Activated T-cell treated with anti-CD3 and anti-CD28 coated beads, Interleukin-2, amount 50 U/mL, for 48 hours (primary cell): ENCODE measurements around the gene DPP6.

Experiments used
- DNase-seq, 2 experiments: peaks; one replicate each; pipeline ENCODE4 v3.0.0-alpha.2; 2020

Gene DPP6

DNA sequence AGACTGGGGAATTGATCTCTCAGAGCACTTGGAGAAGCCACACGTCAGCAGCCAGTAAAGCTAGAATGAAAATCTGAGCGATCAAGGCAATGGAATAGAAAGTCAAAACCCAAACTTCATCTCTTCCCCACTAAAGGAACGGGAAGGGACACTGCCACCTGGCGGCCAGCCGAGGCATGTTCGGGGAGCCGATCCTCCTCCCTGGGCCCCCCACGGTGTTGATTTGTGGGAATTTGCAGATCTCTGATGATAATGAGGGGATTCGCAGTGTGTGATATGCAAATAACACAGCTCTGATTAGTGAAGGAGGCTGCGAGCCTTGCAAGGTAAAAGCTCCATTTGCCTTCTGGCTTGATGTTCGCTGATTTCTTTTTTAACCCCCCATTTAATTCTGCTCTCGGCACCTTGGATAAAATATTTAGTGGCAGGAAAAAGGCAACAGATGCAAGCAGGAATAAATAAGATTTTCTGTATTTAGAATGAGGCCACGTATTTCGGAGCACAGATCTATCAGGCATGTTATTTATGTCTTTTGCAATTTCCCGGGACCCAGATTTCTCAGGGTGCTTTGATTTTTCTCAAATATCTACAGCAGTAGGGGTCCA lies 692.2 kb downstream of the DPP6 start:
- DNase-seq, result peak; percentile 51 to 57

DNA sequence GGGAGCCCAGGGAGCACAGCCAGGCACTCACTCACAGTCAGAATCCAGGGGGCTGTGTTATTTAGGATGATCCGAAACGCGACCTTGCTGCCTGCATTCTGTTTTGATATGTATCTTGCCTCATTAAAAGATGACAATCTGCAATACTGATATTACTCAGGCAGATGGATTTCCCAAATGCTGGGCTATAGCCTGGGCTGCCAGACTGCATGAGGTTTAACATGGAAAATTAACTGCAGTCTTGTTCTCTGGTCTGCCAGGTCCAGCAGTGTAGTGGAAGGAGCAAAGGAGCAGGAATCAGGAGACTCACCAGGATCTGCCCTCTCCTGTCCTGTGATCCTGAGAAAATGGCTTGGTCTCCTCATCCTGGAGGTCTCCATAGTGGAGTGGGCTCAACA lies 692.7 kb downstream of the DPP6 start:
- no peak for DNase-seq

DNA sequence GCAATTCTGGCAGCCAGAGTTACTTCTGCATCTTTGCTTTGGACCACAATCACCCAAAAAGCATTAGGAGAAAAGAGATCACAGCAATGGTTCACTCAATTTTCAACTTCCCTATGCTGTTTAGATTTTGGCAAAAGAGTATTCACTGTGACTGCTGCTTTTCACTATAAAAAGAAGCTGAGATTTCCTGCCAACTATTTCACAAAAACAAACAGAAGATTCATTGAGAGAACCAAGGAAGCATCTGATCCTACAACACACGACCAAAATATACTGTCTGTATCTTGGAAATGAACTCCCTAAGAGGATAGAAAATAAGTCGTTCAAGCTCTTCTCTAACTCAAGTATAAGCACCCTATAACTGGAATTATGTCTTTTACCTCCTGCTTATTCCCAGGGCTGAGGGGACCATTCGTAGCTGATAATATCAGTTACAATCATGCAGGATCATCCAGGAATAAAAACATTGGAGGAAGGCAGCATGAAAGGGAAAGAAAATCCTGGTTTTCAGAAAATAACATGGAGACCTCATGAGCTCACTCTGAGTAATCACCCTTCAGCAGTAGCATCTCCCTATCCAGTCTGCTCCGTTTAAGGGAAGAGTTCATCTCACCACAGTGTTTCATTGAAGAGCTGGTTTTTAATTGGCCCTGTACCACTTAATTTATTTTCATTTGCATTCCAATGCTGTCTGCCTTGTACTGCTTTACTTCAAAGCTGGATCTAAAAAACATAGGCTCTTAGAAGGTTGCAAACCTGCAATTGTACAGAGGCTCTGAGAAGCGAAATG lies 694.6 kb downstream of the DPP6 start:
- DNase-seq, result no peak

DNA sequence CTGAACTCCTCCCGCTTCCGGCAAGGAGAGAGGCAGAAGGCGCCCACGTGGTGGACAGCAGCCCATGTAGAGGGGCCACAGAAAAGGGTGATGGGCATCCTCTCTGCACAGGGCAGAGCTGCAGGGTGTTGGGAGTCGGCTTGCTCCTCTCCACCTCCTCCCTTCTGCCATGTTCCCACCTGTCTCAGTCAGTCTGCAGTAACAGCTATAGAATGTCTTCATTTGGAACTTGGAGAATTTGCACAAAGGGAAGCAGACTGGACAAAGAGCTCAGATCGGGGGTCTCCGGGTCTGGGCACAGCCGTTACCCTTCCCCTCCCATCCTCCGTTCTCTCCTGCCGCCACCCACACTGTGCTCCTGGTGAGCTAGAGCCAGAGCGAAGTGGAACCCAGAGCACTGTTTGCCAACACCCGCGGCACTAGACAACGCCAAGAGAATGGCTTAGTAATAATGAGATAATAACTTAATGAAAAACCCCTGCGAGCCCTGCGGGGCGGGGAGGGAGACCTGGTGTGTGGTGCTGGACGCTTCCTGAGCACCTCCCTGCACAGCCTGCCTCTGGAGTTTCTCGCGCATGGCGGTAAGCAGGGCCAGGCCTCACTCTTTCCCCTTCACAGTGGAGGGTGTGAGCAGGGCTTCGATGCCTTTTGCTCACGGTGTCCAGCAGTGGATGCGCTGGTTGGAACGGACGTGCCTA lies 696.0 kb downstream of the DPP6 start:
- DNase-seq, result no peak

DNA sequence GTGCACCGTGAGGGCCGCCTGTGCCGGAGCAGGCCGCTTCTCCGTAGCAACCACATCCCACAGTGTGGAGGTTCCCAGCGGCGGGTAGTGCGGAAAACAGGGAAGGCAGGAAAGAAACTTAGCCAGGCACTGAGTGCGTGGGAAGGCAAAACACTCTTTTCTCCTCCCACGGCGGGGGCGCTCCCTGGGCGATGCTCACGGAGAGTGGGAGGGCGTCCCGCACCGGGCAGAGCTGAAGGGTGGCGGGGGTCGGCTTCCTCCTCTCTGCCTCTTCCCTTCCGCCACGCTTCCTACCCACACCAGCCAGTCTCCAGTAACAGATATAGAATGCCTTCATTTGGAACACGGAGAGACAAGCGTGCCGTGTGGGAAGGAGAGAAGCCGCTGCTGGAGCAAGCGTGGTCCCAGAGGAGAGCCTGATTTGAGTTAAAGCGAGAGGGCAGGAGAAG lies 698.2 kb downstream of the DPP6 start:
- no peak for DNase-seq

DNA sequence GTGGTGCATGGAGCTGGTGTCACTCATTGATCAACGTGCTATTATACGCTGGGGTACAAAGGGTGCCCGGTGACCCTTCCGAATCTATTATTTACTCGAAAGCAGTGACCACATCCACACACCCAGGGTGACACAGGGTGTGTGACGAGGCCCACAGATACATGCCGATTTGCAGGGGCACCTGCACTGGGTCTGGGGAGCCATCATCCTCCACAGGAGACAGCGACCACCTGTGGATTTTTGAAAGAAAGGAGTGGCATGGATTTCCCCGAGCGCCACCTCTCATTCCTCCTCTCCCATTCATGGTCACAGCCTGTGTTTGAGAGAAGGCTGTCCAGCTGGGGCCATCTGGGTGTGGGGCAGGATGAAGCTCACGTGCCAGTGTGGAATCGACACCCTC lies 701.0 kb downstream of the DPP6 start:
- no peak for DNase-seq

DNA sequence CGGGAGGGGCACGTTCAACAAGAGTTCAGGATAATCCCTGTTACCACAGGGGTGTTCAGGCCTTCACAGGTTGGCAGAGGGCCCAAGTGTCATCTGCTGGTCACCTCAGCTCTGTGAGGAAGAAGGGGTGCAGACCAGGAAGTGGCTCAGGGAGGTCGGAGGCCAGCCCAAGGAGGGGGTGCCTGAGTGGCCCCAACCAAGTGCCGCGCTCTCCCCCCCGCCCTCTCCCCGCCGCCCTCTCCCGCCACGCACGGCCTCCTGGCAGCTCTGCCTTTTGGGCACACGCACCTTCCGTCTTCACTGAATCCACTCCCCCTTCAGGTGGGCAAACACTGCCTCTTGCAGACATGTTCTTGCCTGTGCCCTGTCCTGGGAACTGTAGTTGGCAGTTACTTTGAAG lies 705.6 kb downstream of the DPP6 start:
- DNase-seq, result no peak

DNA sequence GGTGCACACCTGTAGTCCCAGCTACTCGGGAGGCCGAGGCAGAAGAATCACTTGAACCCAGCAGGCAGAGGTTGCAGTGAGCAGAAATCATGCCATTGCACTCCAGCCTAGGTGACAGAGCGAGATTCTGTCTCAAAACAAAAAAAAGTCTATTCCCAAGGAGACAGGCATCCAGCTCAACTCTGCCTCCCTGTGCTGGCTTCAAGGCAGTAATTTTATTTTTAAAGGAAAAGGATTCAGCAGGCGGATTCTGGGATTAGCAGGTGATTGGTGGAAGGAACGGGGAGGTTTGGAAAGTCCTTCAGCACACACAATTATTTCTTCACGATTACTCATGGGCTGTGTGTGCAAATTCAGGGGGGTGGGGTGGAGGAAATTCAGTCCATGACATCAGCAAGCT lies 707.8 kb downstream of the DPP6 start:
- DNase-seq, result no peak

DNA sequence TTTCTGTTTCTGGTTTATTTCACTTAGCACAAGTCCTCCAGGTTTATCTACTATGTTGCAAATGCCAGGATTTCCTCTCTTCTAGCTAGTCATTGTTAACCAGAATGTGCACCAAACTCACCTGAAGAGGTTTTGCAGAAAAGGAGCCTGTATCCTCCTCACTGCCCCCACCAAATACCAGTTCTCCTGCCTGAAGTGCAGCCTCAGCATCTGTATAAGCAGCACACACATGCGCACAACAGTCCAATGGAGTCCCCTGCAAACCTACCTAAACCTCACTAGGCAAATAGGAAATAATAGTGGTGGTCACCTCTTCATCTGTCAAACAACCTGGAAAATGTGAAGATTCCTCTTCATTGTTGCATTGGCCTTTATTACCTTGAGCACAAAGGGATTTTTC lies 712.9 kb downstream of the DPP6 start:
- DNase-seq, result no peak

DNA sequence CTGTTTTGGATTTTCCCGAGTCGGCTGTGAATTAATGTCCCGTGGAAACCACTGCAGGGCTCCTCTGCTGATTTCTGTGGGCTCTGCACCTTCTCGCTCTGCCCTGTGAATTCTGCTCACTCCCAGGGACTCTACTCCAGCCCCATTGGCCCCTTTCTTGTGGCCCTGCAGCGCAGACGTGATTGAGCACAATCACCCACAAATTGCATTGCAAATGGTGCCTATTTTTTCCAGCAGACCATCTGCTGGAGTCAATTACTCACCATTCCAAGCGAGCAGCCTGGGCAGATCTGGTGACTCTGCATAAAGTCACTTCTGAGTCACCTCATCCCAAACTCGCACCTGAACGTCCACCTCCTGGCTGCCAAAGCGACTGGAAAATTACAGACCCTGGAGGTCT lies 714.9 kb downstream of the DPP6 start:
- no peak for DNase-seq

DNA sequence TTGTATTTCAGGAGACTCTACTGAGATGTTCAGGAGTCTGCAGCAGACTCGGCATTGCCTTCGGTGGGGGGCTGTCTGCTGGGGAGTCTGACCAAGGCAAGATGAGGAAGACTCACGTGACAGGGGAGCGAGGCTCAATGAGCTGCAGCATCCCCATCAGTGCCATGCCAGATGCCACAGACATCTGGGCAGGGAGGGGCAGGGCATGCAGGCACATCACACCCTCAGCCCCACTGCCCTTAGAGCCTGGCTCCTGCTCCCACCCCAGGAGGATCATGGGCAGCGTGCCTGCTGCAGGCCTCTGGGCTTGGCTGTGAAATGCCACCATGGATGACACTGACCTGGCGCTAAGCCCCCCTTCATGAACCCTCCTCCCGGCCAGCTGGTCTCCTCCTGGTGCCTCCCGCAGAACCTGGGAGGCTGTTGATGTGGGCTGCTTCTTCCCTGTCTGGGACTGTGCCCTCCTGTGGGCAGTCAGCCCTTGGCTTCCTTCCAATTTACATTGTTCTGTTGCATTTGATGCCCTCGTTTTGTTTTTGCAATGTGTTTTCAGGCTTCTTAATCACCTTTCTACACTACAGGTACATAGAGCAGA lies 715.7 kb downstream of the DPP6 start:
- no peak for DNase-seq

DNA sequence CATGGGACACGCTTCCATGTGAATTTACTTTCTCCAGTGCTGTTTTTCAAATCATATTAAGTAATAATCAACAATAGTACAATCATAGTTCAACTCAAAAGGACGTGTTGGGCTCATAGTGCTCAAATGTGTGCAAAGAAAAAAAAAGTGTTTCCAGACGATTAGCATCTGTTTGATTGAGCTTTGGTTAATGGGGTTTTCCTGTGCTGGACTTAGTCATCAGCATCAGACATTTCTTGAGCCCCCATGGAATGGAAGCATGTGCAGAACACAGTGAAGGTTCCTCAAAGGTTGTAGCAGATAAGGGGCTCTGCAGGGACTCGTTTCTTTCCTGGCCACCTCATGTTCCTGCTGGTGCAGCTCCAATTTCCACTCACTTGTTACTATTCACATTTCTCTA lies 716.8 kb downstream of the DPP6 start:
- DNase-seq, result no peak

DNA sequence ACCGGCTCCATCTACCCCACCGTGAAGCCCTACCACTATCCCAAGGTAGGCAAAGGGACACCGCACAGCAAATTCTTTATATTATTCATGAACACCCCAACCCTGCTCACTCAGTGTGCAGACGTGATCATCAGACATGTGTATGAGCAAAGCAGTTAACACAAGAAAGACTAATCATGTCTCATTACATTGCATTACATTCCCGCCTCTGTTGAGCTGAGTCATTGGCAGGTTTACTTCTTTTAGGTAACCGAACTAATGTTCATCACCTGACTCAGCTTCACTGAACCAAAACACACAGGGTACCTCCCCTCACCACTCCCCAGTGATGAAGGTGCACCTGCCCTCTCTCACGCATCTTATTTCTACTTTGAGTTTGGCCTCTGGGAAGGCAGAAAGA lies 717.3 kb downstream of the DPP6 start:
- DNase-seq, result no peak

DNA sequence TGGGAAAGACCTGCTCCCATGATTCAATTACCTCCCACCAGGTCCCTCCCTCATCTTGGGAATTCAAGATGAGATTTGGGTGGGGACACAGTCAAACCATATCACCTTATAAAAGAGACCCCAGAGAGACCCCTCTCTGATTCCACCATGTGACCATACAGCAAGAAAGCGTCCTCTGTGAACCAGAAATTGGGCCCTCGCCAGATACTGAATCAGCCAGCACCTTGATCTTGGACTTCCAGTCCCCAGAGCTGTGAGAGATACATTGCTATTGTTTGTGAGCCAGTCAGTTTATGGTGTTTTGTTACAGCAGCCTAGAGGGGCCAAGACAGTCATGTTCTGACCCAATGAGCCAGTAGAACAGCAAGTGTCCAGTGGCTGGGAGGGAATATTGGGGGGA lies 718.2 kb downstream of the DPP6 start:
- DNase-seq, result no peak

DNA sequence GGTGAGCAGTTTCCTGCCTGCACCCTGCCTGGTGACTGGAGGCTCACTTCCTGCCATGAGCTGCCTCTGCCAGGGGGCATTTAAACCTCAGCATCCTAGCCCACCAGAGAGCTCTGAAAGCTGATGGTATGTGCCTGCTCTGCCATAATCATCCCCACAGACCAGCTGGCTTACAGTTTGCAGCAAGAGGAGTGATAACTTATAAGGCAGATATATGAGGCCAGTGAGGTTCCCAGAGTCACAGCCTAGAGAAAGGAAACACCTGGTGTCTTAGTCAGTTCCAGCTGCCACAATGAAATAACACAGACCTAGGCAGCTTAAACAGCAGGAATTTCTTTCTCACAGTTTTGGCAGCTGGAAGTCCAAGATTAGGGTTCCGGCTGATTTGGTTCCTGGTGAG lies 718.8 kb downstream of the DPP6 start:
- no peak for DNase-seq

DNA sequence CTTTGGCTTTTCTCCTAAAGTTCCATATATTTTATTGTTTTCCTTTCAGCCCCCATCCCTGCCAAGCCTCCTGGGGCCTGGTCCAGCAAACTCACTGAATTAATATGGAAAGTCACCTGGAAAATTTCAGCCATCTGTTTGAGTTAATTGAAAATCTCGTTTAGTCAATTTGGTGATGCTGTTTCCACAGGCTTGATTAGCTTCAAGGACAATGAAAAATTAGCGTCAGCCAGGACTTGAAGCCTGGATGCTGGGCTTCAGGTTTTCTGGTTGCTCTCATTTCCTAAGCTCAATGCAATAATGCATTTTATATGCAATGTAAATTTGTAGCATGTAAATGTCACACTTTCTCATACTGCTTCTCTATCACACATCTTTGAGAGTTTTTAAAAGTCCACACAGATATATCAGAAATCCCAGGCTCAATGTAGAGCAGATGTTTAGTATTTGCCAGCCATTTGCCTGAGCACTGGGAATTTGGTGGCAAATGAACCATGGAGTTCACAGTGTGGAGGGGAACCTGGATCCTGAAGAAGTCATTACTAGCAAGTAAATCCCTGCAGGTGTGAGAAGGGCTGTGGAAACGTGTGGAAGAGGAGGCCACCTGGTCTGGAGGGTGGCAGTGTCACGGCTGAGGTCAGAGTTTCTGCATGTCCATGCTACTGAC lies 722.2 kb downstream of the DPP6 start:
- no peak for DNase-seq

DNA sequence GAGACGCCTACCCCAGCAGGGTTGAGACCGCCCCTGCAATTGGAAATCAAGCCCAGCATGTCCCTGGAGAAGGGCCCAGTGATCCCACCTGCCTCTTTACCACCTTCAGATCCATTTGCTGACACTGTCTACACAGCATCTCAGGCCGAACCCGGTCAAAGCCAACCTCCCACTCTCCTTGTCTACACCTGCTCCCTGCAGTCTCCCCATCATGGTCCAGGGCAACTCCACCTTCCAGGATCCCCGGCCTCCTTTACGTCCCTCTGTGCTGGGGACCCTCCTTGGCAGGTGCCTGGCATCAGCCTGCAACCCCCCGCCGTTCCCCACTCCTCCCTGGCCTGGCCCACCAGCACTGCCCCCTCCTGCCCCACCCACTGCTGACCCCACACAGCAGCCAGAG lies 723.5 kb downstream of the DPP6 start:
- no peak for DNase-seq

DNA sequence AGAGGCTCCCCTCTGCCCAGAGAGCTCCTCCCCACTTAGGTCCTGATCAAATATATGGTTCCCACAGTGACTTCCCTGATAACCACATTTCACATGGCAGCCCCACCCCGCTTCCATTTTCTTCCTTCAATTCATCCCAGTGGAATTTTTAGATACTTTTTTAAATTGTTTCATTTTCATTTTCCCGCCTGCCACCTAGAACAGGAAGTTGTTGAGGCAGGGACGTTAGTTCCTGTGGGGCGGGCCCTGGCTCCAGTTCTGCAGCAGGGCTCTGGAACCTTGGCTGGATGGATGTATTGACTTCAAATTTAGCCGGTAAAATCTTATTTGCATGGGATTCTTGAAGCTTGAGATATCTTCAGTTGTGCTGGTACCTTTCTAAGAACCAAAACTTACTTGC lies 724.2 kb downstream of the DPP6 start:
- DNase-seq, result no peak

DNA sequence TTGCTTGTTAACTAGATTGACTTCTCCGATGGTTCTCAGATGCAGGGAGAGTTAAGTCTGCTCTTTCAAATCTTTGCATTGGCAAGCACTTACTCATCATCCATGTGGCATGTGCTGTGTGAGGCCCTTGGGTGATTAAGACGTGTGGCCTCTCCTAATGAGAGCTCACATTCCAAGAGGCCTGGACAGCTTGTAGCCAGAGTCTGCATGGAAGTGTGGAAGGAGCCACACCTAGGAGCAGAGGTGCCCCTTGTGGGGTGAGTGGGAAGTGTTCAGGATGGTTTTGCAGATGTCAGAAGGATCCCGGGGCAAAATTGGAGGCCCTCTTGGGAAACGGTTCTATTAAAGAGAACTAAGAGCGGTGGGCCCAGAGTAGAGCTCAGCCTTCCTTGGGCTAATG lies 724.8 kb downstream of the DPP6 start:
- no peak for DNase-seq

DNA sequence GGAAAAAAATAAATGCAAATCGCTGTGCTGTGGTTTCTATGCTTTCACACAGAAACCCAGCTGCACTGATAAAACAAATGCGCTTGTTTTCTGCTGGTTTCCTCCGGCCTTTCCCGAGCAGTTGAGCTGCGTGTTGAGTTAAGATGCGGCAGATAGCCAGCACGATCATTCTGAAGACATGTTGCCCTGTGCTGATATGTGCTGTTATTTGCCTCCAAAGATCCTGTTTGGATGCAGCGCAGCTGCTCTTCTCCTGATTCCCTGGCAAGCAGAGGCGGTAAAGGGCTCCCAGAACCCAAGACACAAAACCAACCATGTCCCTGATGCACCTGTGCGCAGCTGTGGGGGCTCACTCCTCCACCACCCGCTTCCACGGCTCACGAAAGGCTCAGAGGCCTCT lies 725.3 kb downstream of the DPP6 start:
- DNase-seq, result no peak

DNA sequence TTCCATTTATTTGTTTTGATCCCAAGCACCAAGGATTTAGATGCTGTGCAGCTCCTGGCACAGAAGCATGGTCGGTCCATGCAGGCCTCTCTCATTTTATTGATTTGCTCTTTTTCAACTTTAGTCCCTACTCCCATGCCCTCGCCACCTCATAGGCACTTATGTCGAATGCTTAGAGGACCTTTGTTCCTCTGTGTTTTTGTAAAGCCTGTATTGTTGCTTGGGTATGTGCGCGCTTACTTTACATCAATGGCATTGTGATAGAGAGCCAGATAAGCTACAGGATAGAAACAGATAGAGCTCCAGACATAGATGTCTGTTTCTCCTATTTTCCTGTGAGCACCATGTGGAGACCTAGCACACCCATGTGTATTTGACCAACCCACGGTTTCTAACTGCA lies 725.7 kb downstream of the DPP6 start:
- no peak for DNase-seq

DNA sequence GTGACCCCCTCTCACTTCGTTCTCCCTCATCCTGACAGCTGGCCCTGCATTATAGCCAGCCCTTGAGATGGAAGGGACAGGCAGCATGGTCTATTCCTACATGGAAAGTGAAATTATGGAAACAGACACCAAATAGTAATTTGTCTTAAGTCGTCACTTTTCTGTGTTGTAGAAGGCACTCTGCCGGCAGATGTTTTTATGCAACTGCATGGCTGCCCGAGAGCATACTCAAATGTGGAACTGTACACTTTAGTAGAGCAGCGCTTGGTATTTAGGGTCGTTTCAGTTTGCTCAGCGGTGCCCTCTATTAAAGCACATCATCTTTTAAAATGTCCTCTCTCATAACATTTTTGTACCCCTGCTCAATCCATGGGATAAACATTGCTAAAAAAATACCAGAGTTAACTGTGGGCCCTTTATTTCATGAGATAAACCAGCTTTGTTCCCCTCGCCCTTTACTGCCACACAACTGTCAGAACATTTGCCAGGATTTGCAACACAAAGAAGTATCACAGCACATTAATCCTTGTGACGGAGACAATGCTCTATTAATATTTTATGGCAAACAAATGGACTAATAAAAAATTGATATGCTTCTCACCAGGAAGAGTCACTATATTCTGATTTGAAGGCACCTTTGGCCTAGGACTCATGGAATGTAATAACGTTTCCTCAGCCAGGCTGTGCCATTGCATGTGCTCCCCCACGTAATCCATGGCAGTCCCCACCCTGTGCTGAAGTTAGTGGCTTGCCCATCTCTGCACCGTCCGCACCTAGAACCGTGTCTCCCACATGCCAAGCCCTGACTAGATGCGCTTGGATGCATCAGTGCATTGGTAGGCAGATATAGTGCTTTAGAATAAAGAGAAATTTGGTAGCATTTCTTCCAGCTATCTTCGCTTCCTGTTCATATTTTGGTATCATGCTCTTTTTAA lies 729.4 kb downstream of the DPP6 start:
- DNase-seq, result no peak
